HG03457 (cell line): ENCODE measurements around the gene NODAL.

ENCODE experiments used
- ATAC-seq: cut with Tn5 transposase; IDR thresholded peaks from one replicate; pipeline ENCODE4 v1.9.1; 2021; ENCODE audit warnings: moderate number of reproducible peaks; ENCODE audit not compliant: unreplicated experiment

Gene NODAL

DNA sequence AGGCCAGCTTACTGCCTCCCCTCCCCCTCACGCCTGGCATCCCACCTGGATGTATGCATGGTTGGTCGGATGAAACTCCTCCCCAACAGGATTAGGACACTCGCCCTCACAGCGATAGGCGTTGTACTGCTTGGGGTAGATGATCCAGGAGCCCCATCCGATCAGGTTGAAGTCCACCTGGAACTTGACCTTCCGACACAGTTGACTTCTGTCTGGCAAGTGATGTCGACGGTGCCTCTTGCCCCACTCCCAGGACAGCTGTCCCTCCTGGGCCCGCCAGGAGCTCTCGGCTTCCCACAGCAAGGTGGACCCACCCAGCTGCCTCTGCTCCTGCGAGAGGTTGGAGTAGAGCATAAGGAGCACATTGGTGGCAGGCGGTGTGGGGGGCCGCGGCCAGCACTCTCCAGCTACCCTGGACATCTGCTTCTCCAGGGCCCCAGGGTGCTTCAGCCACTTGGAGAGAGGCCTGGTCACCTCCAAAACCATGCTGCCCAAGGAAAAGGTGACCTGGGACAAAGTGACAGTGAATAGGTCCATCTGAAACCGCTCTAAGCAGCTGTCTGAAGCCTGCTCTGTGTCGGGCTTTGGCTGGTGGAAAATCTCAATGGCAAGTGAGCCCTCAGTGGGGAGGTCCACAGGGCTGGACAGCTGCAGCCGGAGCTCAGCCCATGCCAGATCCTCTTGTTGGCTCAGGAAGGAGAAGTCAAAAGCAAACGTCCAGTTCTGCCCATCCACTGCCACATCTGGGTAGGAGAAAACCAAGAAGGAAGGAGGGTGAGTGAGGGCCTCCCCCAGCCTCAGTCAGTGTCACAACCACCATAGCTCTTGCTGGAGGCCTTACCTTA, 6.0 kb downstream of the NODAL start:
- no peak for ATAC-seq

DNA sequence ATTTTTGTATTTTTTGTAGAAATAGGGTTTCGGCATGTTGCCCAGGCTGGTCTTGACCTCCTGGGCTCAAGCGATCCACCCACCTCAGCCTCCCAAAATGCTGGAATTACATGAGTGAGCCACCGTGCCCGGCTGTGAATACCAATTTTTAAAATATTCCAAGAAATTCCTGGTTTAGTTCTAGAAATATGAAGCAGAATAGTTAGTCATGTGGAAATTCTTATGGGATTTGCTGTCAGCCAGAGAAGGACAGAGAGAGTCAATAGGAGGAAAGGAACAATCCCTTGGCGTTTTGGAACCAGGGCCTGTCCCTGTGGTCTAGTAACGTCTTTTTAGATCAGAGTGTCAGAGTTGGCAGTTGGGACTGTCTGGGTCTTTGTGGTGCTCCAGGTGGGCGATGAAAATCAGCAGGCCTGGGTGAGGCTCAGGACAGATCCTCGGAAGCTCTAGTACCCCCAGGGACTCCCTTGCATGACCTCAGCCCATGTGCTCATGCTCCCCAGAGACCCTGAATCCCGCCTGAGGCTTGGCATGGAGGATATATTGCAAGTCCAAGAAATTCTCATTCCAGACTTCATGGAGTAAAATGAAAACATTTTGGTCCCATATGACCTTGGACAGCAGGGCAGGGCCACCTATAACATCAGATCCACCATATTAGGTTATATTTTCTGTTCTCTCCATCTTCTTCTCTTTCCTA, 7.8 kb downstream of the NODAL start:
- ATAC-seq = no peak

DNA sequence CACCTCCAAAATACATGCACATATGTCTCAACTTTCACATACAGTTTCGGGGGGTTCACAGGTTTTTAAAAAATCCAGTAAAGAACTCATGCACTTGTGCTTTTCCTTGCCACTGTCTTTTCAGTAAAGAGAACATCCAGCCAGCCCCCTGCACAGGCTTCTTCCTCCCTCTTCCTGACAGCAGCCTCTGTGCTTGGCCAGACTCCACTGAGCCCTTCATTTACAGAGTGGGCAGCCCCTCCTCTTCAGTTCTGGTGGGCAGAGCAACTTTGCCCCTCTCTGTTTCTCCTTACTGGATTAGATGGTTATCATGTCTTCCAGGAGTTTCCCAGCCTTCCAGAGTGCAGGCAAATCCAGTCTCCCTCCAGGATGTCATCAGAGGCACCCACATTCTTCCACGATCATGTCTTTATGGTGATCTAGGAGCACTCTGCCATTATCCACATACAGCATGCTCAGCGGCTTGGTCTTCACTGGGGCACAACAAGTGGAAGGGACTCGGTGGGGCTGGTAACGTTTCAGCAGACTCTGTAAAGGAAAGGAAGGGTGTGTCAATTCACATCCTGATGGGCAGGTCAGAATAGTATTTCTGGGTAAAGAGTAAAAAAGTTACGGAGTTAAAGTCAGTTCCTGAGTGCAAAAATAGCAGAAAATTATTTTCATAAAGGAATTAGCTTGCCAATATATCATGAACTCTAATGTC, 8.8 kb downstream of the NODAL start:
- no peak for ATAC-seq

DNA sequence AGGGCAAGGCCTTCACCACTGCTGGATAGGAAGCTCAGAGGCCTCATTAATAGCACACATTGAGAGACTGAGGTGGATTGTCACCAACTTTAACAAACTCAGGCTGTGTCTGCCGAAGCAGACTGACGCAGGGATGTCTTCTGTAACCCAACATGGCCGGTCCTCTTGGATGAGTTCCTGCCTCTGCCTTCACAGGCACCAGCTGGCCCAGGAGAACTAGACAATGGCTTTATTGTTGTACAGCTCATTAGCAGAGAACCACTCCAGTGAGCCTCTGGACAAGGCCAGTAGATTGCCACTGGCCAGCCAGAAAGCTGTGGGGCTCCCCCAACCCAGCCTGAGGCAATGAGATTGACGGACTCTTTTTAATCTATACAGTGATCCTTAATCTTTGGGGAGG, 9.4 kb downstream of the NODAL start:
- no peak for ATAC-seq

DNA sequence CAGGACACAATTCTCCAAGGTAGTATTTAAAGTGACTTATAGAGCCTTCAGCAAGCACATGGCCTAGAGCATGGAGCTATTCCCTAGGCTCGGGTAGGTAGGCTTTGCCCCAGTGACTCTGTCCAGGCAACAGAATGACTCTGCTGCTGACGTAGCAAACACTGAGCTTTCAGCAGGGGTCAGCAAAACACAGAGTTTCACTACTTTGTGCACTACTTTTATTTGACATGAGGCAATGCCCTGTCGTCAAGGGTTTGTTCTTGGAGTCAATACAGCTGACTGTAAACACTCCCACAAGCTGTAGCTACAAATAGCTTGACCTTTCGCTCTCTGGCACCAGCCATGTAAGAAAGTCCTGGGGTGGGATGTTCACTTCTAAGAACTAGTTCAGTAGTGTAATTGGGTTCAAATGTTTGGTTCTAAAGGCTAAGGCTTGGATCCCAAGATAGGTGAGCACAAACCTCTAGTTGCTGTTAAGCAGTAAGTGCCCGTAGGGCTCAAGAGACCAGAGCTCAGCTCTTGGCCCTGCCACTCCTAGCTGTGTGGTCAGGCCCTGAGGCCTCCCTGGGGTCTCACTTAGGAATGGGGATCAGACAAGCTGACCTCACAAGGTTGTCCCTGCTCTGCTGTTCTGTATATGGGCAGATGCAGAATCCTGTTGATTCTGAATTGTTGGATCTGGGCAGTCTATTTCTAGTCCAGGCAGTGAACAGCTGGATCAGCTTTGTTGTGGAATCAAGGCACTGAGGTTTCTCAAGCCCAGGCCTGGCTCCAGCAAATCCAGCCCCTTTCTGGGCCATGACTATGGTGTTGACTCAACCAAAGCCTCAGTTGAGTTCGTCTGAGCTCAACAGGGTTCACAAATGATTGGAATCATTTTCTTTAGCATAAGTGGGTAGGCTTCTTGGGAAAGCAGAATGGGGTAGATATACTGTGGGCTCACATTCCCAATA, 10.7 kb downstream of the NODAL start:
- ATAC-seq = no peak

DNA sequence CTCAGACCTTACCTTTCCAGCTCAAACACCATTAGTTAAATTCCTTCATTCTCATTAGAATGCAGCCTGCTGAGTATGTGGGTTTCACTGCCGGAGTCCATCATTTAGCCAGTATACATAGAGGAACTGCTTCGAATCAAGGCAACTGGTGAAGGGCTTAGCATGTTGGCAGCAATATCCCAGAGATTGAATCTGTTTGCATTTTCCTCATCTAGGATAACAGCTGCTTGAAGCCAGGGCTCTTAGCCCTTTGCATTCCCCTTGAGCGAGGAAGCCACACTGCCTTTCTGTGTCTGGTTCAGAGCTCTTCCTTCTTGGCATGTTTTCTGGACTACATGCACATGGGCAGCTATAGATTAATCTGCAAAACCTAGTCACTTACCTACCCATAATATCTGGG, 14.7 kb downstream of the NODAL start:
- ATAC-seq = no peak

DNA sequence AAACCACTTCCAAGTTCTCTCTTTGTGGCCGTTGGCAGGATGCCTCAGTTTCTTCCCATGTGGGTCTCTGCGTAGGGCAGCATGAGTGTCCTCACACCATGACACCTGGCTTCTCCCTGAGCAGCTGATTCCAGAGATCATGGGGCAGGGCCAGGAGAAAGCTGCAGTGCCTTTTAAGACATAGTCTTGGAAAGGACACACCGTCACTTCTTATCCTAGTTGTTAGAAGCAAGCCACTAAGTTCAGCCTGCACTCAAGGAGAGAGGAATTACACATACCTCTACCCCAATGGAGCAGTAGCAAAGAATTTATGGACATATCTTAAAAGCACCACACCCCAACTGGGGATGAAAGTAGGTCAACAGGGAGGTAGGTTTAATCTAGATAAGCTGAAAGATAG, 16.4 kb downstream of the NODAL start:
- ATAC-seq = no peak

DNA sequence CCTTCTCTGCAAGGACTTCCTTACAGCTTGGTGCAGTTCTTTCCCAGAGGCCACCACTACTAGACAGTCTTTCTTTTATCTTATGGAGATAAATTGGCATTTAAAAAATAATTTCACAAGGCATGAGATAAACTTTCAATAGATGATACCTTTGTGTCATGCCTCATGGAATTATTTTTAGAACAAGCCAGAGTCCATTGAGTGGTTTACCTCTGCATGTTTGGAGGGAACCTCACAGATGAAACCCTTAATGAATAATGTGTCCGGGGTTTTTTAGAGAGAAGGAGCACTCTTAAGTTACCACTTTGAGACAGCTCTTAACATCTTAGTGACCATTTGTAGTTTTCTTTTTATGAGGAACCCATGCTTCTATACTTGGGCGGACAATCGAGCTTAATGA, 17.2 kb downstream of the NODAL start:
- no peak for ATAC-seq

DNA sequence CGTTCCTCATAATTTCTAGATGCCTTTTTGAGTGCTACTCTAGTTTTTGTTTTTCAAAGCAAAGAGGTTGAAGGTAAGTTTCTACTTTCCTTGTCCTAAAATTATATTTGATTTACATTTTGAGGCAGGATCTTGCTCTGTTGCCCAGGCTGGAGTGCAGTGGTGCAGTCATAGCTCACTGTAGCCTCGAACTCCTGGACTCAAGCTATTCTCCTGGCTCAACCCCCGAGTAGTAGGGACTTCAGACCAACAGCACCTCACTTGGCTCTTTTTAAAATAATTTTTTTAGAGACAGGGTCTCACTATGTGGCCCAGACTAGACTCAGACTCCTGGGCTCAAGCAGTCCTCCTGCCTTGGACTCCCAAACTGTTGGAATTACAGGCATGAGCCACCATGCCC, 22.8 kb downstream of the NODAL start:
- no peak for ATAC-seq

DNA sequence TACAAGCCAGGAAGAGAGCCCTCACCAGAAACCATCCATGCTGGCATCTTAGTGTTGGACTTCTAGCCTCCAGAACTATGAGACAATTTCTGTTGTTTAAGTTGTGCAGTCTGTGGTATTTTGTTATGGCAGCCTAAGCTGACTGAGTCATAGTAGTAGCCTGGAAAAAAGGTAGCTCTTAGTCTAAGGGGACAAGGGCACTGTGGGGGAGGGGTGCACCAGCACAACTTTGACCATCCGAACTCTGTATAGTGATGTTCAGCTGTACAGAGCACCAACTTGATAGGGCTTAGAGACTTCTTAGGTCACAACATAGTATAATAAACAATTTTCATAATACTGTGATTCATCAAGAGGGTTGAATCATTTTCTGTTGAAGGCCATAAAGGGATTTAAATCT, 23.3 kb downstream of the NODAL start:
- no peak for ATAC-seq

DNA sequence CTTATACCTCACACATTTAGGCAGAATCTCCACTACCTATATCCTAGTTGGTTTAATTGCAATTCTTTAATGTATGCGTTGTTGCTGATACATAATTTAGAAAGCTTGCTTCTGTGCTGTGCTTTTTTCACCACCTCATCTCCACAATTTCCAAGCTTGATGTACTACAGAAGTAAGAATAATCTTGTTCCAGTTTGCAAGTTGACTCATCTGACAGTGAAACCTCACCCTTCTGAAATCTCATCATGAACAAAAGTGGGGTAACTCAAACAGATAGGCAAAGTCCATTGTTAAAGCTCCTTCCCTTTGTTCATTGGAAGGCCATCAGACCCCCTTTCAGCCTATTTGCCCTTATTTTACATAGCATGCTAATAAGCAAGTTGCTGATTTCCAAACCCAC, 23.9 kb downstream of the NODAL start:
- no peak for ATAC-seq

DNA sequence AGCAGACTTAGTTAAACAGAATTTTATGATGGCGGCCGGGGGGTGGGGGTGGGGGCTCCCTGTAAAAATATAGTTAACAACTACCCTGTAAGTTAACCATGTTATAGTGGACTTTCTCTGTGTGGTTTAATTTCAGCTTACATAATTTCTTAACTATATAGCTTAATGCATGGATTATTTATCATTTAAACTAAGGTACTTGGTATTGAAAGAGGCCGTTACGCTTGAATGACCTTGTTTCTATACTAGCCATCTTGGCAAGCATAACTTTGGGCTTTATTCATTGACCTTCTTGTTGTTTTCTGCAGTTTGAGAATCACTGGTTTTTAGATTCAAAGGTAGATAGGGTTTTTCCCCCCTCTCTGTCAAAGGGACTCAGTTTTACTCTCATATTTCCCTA, 29.1 kb downstream of the NODAL start:
- ATAC-seq = no peak

DNA sequence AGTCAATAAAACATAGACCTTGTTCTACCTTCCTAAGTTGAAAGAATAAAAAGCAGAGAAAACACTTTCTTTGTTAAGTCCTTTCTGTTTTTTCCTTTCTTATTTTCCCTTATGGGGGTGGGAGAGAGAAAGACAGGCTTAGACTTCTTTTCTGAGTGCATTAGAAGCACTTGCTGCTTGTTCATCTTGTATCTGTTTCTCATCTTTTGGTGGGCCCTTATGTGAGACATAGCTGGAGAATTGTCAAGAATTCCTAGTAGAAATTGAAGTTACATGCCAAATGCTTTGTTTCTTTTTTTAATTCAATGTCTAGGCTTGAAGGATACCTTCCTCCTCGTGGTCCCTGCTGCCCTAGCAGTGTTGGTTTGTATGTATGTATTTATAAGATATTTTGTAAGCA, 30.9 kb downstream of the NODAL start:
- no peak for ATAC-seq

DNA sequence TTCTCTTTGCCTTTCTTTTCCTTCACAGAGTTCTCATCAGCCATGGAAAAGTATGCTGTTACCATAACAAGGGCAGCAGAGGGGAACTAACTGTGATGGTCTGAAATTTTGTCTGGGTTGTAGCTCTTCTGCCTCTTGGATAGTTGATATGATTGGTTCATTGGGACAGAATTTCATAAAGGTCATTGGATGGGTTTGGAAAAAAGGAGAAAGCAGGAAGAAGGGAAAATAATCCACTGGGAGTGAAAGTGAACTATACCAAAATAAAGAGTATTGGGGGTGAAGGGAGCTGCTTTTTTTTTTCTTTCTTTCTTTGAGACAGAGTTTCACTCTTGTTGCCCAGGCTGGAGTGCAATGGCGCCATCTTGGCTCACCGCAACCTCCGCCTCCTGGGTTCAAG, 31.7 kb downstream of the NODAL start:
- no peak for ATAC-seq

DNA sequence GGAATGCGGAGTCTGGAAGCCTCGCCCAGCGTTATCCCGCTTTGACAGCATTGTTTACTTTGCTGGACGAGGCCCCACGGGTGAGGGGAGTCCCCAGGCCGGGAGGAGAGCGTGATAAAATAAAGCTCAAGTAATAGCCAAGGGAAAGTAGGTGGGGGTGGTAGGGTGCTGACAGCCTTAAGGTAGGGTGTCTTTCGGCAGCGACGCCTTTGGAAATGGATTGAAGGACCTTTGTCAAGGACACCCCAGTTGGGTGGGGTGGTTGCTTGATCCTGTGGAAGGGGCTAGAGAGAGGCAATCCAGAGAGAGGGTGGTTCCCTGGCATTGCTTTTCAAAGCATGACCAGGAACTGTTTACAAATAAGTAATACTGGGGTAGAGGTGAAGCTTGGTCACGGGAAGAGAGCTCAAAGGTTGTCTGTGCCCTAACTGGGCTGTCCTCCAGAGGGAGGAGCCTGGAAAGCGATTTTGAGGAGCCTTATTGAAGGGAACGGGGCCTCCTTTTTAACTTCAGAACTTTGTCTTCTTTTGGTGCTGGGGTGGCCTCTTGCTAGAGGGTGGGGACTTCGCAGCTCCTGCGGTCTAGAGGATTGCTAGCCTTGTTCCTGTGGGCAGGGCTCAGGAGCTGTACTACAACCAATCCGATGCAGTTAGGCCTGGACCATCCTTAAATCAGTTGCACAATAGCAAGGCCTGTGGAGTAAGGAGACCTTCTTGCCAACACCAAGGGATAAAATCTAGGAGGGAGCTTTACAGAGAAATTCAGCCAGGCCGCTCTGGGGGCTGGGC, 36.2 kb downstream of the NODAL start:
- no peak for ATAC-seq

DNA sequence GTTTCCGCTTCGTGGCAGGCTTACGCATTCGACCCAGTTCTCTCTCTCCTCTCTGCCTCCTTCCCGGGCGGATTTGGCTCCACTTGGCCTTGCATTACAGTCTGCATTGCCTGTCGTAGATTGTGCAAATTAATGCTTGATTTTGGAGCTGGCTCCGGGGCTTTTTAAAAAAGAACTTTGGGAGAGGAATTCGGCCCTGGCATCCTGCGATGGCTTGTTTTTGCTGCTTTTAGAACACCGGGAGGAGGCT, 36.8 kb downstream of the NODAL start:
- ATAC-seq = peak; percentile 3

DNA sequence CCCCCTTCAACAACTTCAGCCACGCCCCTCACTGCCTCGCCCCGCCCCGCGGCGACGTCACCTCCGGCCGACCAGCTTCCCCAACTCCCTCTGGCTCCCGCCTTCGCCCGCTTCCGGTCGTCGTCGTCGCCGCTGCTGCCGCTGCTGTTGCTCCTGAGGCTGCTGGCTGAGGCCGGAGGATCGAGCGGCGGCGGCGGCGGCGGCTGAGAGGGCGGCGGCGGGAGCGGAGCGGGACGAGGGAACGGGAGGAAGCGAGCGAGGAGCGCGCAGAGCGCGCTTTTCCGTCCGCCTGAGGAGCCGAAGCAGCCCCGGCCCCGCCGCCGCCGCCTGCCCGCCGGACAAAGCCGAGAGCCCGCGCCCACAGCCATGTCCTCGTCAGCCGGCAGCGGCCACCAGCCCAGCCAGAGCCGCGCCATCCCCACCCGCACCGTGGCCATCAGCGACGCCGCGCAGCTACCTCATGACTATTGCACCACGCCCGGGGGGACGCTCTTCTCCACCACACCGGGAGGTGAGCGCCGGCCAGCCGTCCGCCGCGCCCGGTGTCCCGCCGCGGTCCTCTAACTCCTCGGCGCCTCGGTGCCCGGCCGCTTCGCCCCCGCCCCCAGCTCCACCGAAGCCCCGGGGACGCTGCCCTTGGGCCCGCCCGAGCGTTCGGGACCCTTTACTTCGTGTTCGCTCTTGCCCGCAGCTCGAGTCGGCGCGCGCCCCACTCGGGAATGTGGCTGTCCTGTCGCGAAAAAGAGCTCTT, 37.3 kb downstream of the NODAL start, which contains the start of gene EIF4EBP2:
EIF4EBP2 (plus strand) TSS at position 110 of the 751 bp plus-strand sequence; CDS start at position 367, 257 bp downstream.
- ATAC-seq = peak; percentile 71

DNA sequence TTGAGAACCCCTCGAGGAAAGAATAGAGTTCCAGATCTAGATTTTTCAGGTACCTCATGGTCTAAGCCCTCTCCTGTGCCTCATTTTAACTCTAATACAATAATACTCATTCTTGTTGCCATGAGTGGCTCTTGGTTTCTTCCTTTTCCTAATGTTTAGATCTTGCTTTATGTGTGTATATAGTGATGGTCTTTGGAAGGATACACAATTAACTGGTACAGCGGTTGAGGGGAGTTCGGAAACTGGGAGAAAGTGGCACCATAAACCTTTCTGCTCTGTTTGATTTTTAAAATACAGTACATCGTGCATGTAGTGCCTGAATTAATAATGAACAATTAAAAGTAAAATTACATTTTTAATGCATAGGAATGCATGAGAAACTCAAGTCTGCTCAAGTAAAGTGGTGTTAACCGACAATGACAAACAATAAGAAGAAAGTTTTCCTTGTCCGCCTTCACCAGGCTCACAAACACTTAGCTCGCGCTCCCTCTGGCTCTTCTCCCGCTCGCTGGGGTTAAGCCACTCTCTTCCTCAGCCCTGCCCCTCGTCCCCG, 37.9 kb downstream of the NODAL start:
- ATAC-seq = no peak

DNA sequence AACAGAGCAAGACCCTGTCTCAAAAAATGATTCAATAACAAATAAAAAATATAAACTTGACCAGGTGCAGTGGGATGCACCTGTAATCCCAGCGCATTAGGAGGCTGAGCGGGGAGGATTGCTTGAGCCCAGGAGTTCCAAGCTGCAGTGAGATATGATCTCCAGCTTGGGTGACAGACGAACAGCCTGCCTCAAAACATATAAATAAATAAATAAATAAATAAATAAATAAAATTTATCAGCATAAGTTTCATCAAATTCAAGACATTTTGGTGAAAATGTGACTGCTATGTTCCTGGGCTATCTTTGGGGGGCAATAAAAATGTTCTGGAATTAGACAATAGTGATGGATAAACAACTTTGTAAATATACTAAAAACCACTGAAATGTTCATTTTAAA, 42.3 kb downstream of the NODAL start:
- ATAC-seq = no peak
